ENCODE results near the gene SLC25A21.

- TF ChIP-seq CTCF (IDR thresholded peaks at IDR 0.05), result no peak
- no peak for TF ChIP-seq POLR2AphosphoS5 (IDR thresholded peaks at IDR 0.05; ENCODE audit: low read depth, low read length)
- TF ChIP-seq, protein P1, sequence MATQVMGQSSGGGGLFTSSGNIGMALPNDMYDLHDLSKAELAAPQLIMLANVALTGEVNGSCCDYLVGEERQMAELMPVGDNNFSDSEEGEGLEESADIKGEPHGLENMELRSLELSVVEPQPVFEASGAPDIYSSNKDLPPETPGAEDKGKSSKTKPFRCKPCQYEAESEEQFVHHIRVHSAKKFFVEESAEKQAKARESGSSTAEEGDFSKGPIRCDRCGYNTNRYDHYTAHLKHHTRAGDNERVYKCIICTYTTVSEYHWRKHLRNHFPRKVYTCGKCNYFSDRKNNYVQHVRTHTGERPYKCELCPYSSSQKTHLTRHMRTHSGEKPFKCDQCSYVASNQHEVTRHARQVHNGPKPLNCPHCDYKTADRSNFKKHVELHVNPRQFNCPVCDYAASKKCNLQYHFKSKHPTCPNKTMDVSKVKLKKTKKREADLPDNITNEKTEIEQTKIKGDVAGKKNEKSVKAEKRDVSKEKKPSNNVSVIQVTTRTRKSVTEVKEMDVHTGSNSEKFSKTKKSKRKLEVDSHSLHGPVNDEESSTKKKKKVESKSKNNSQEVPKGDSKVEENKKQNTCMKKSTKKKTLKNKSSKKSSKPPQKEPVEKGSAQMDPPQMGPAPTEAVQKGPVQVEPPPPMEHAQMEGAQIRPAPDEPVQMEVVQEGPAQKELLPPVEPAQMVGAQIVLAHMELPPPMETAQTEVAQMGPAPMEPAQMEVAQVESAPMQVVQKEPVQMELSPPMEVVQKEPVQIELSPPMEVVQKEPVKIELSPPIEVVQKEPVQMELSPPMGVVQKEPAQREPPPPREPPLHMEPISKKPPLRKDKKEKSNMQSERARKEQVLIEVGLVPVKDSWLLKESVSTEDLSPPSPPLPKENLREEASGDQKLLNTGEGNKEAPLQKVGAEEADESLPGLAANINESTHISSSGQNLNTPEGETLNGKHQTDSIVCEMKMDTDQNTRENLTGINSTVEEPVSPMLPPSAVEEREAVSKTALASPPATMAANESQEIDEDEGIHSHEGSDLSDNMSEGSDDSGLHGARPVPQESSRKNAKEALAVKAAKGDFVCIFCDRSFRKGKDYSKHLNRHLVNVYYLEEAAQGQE (IDR thresholded peaks at IDR 0.05; ENCODE audit: insufficient read depth in 1 of 2, low read depth in 2 of 2, low read length in 1 of 2), result no peak
Measured at GRCh38 chr14:37213016-37213415, 40.6 kb upstream of the SLC25A21 start.
